Mesenchymal stem cell (in vitro differentiated cells and primary cell): ENCODE results near the gene NDUFS7.
"Not testable (repeated sequence)": the region's sequence is repeated elsewhere in the genome, so short reads cannot be mapped to it uniquely, and the experiment has no call there.

ENCODE experiments used
- DNase-seq: peaks from one replicate; pipeline ENCODE4 v3.0.0-alpha.2; 2013
- H2AFZ ChIP-seq: one replicate; pipeline ENCODE4 v1.6.1; 2013; ENCODE audit warnings: low read depth, mild to moderate bottlenecking, control low read depth, inconsistent platforms, low read length, moderate library complexity
- H2AK5ac ChIP-seq: 2 replicates; pipeline ENCODE4 v1.6.1; 2013; ENCODE audit warnings: low read length, moderate library complexity, mild to moderate bottlenecking, inconsistent platforms; ENCODE audit not compliant: severe bottlenecking
- H2BK120ac ChIP-seq: one replicate; pipeline ENCODE4 v1.6.1; 2013; ENCODE audit warnings: low read depth, mild to moderate bottlenecking, inconsistent platforms, low read length, moderate library complexity
- H2BK12ac ChIP-seq, 2 experiments: one replicate each; pipeline ENCODE4 v1.6.1; 2013; ENCODE audit warnings: inconsistent platforms in 2 of 2, low read length in 2 of 2, mild to moderate bottlenecking in 2 of 2, moderate library complexity in 2 of 2, control low read depth in 1 of 2
- H2BK15ac ChIP-seq: one replicate; pipeline ENCODE4 v1.6.1; 2013; ENCODE audit warnings: mild to moderate bottlenecking, low read depth, inconsistent platforms; ENCODE audit not compliant: poor library complexity, severe bottlenecking
- H2BK5ac ChIP-seq: 2 replicates; pipeline ENCODE4 v1.6.1; 2013; ENCODE audit warnings: low read depth, mild to moderate bottlenecking, low read length, control low read depth, inconsistent platforms; ENCODE audit not compliant: poor library complexity, severe bottlenecking
- H3K14ac ChIP-seq, 2 experiments: one replicate each; pipeline ENCODE4 v1.6.1; 2013; ENCODE audit warnings: inconsistent platforms in 2 of 2, low read length in 2 of 2, control low read depth in 1 of 2, mild to moderate bottlenecking in 1 of 2, moderate library complexity in 1 of 2
- H3K18ac ChIP-seq, 2 experiments: one replicate each; pipeline ENCODE4 v1.6.1; 2013; ENCODE audit warnings: inconsistent platforms in 2 of 2, low read length in 2 of 2, control low read depth in 1 of 2, low read depth in 1 of 2, mild to moderate bottlenecking in 1 of 2
- H3K23ac ChIP-seq, 2 experiments: one replicate each; pipeline ENCODE4 v1.6.1; 2013; ENCODE audit warnings: inconsistent platforms in 2 of 2, low read length in 2 of 2, mild to moderate bottlenecking in 2 of 2, moderate library complexity in 2 of 2, control low read depth in 1 of 2
- H3K27ac ChIP-seq: 2 replicates; pipeline ENCODE4 v1.5.1; 2013; ENCODE audit warnings: mild to moderate bottlenecking, moderate library complexity, low read length, control low read depth, inconsistent platforms; ENCODE audit not compliant: poor library complexity, severe bottlenecking
- H3K27me3 ChIP-seq, 2 experiments: 2 replicates each; pipeline versions ENCODE4 v1.6.1 to v1.7.0; 2013; ENCODE audit warnings: low read length in 2 of 2, mild to moderate bottlenecking in 2 of 2, moderate library complexity in 2 of 2, control low read depth in 1 of 2, inconsistent platforms in 1 of 2; ENCODE audit not compliant: control insufficient read depth in 1 of 2, insufficient read depth in 1 of 2
- H3K36me3 ChIP-seq, 2 experiments: 2 replicates each; pipeline versions ENCODE4 v1.6.1 to v1.7.0; 2013; ENCODE audit warnings: low read length in 2 of 2, control low read depth in 1 of 2, inconsistent platforms in 1 of 2, low read depth in 1 of 2, mild to moderate bottlenecking in 1 of 2; ENCODE audit not compliant: insufficient read depth in 2 of 2, control insufficient read depth in 1 of 2
- H3K4ac ChIP-seq, 2 experiments: one replicate each; pipeline ENCODE4 v1.6.1; 2013; ENCODE audit warnings: inconsistent platforms in 2 of 2, low read length in 2 of 2, mild to moderate bottlenecking in 2 of 2, moderate library complexity in 2 of 2, control low read depth in 1 of 2, low read depth in 1 of 2
- H3K4me1 ChIP-seq: 2 replicates; pipeline ENCODE4 v1.6.1; 2013; ENCODE audit warnings: low read depth, low read length, control low read depth; ENCODE audit not compliant: control insufficient read depth, insufficient read depth
- H3K4me2 ChIP-seq: 2 replicates; pipeline ENCODE4 v1.6.1; 2013; ENCODE audit warnings: low read length, mild to moderate bottlenecking, inconsistent platforms; ENCODE audit not compliant: poor library complexity, severe bottlenecking
- H3K4me3 ChIP-seq, 2 experiments: 2 replicates each; pipeline versions ENCODE4 v1.5.1 to v1.7.0; 2013; ENCODE audit warnings: low read length in 2 of 2, mild to moderate bottlenecking in 2 of 2, control low read depth in 1 of 2, low read depth in 1 of 2; ENCODE audit not compliant: insufficient read depth in 1 of 2
- H3K79me1 ChIP-seq: replicated peaks from 2 replicates; pipeline ENCODE4 v1.6.1; 2013; ENCODE audit warnings: mild to moderate bottlenecking, control low read depth, low read length, inconsistent platforms; ENCODE audit not compliant: poor library complexity, severe bottlenecking
- H3K9ac ChIP-seq: 2 replicates; pipeline ENCODE4 v1.7.0; 2013; ENCODE audit warnings: mild to moderate bottlenecking, low read length, moderate library complexity
- H3K9me3 ChIP-seq: 2 replicates; pipeline ENCODE4 v1.7.0; 2013; ENCODE audit warnings: mild to moderate bottlenecking, low read length; ENCODE audit not compliant: control insufficient read depth
- H4K8ac ChIP-seq: one replicate; pipeline ENCODE4 v1.6.1; 2013; ENCODE audit warnings: inconsistent platforms, mild to moderate bottlenecking, low read length, moderate library complexity
- H4K91ac ChIP-seq: one replicate; pipeline ENCODE4 v1.6.1; 2013; ENCODE audit warnings: mild to moderate bottlenecking, low read length, inconsistent platforms
- WGBS: methylation state at CpG from one replicate; pipeline ENCODE4 v1.1.7; 2013; ENCODE audit warnings: mixed read lengths; 5-methylcytosine and 5-hydroxymethylcytosine counted together

NDUFS7 gene

GRCh38 chr19:1439525-1440417 is 56.1 kb downstream of the NDUFS7 start:
- H4K8ac ChIP-seq, H3K9me3 ChIP-seq: not testable (repeated sequence)
- 85% methylated on average over 57 of the region's 57 CpGs for WGBS

DNA sequence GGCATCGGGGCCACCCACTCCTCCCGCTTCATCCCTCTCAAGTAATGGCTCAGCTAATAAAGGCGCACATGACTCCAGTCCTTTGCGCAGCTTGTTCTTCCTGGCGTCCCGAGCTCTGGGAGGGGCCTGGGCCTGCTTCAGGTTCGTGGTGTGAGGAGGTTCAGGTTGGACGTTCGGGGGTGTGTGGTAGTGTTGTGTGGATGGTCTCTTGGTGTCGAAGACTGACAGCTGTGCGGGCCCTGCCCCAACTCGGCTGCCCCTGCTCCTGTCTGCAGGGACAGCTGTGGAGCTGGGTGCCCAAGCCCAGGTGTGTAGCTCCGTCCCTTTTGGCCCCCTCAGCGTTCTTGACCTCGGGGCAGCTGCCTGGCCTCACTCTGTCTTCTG is 56.7 kb downstream of the NDUFS7 start:
- H4K91ac ChIP-seq: no peak overlapping the region
- peaks cover 43 to 49% of the 10 kb centered on the region in 2 experiments for H3K36me3 ChIP-seq
- no peak overlapping the region for H4K8ac ChIP-seq
- peak overlapping the region in 1 of 2 experiments; percentile 7 for H3K4me3 ChIP-seq
- H3K23ac ChIP-seq: no peak overlapping the region
- peak overlapping the region; percentile 11 for H3K4me2 ChIP-seq
- H2BK12ac ChIP-seq: no peak overlapping the region
- H3K4me1 ChIP-seq: peaks cover 42% of the 10 kb centered on the region
- H3K18ac ChIP-seq: no peak overlapping the region
- no peak overlapping the region for H2BK15ac ChIP-seq
- no peaks in the 10 kb centered on the region for H3K27me3 ChIP-seq
- no peak overlapping the region for H2AFZ ChIP-seq
- 93% methylated on average over 14 of the region's 15 CpGs for whole genome bisulfite sequencing
- H2AK5ac ChIP-seq: no peak overlapping the region
- H3K9me3 ChIP-seq: no peaks in the 10 kb centered on the region
- H2BK5ac ChIP-seq: no peak overlapping the region
- H3K4ac ChIP-seq: no peak overlapping the region
- H3K27ac ChIP-seq: no peak overlapping the region
- peaks cover 13% of the 10 kb centered on the region for H3K79me1 ChIP-seq
- no peak for DNase-seq
- no peak overlapping the region for H3K14ac ChIP-seq
- H2BK120ac ChIP-seq: no peak overlapping the region
- peak overlapping the region; percentile 29 for H3K9ac ChIP-seq

More at GRCh38 chr19:1439525-1440417, 56.1 kb downstream of the NDUFS7 start:
- not testable (repeated sequence) for H3K27me3 ChIP-seq, H2AFZ ChIP-seq, H2BK15ac ChIP-seq, H2BK12ac ChIP-seq, H3K27ac ChIP-seq, H2AK5ac ChIP-seq, H2BK5ac ChIP-seq, H2BK120ac ChIP-seq, H3K18ac ChIP-seq, H4K91ac ChIP-seq, H3K4ac ChIP-seq
- peak overlapping the region; percentile 90 to 93 for H3K4me3 ChIP-seq
- peak overlapping the region in 1 of 2 experiments; percentile 86 for H3K23ac ChIP-seq
- peak overlapping the region; percentile 56 for H3K4me2 ChIP-seq
- peaks cover 15% of the 10 kb centered on the region for H3K79me1 ChIP-seq
- peak; percentile 48 for DNase-seq
- H3K36me3 ChIP-seq: peaks cover 48 to 52% of the 10 kb centered on the region in 2 experiments
- peak overlapping the region; percentile 94 for H3K9ac ChIP-seq
- H3K4me1 ChIP-seq: peaks cover 37% of the 10 kb centered on the region
- peak overlapping the region in 1 of 2 experiments; percentile 50 for H3K14ac ChIP-seq

GRCh38 chr19:1441022-1441426 is 57.3 kb downstream of the NDUFS7 start:
- Histone ChIP-seq H4K8ac (no peak overlapping the region), H3K9me3 (no peaks in the 10 kb centered on the region), H3K23ac (no peak overlapping the region), H2BK5ac (no peak overlapping the region), H4K91ac (no peak overlapping the region), H3K36me3 (peaks cover 39 to 44% of the 10 kb centered on the region in 2 experiments), H3K4me3 (no peak overlapping the region), H3K4ac (peak overlapping the region in 1 of 2 experiments; percentile 37), H2AK5ac (no peak overlapping the region), H2BK15ac (no peak overlapping the region), H2BK120ac (no peak overlapping the region), H3K14ac (no peak overlapping the region), H2AFZ (no peak overlapping the region), H3K18ac (no peak overlapping the region), H3K4me1 (peaks cover 49% of the 10 kb centered on the region), H3K4me2 (no peak overlapping the region), H3K79me1 (peaks cover 11% of the 10 kb centered on the region), H3K27me3 (no peaks in the 10 kb centered on the region), H2BK12ac (no peak overlapping the region), H3K9ac (peak overlapping the region; percentile 29), H3K27ac (no peak overlapping the region)
- DNase-seq: no peak
- WGBS: 97% methylated on average over 9 of the region's 9 CpGs

- no peak overlapping the region for H3K23ac ChIP-seq
- peaks cover 6% of the 10 kb centered on the region for H3K79me1 ChIP-seq
- H4K91ac ChIP-seq: no peak overlapping the region
- 95% methylated on average over 22 of the region's 25 CpGs for WGBS
- H2AFZ ChIP-seq: no peak overlapping the region
- peaks cover 39% of the 10 kb centered on the region in 2 experiments for H3K36me3 ChIP-seq
- no peak overlapping the region for H2BK120ac ChIP-seq
- peaks cover 54% of the 10 kb centered on the region for H3K4me1 ChIP-seq
- no peak overlapping the region for H2BK15ac ChIP-seq
- no peak overlapping the region for H3K27ac ChIP-seq
- H2BK5ac ChIP-seq: no peak overlapping the region
- H3K14ac ChIP-seq: no peak overlapping the region
- no peak overlapping the region for H3K4me3 ChIP-seq
- no peak overlapping the region for H3K18ac ChIP-seq
- no peak overlapping the region for H3K4me2 ChIP-seq
- H3K27me3 ChIP-seq: peaks cover 4 to 8% of the 10 kb centered on the region in 2 experiments
- no peak overlapping the region for H2BK12ac ChIP-seq
- no peak overlapping the region for H4K8ac ChIP-seq
- H2AK5ac ChIP-seq: no peak overlapping the region
- H3K9me3 ChIP-seq: no peaks in the 10 kb centered on the region
- no peak overlapping the region for H3K4ac ChIP-seq
- H3K9ac ChIP-seq: no peak overlapping the region
- no peak for DNase-seq
Measured at GRCh38 chr19:1441677-1442438, 58.2 kb downstream of the NDUFS7 start.
